GM10248 (cell line): ENCODE results near the gene PAPPA2.

Experiments used
- CTCF ChIA-PET: fragments of 300-600 bp; sonication (Branson Sonifier 250); formaldehyde crosslinking; extraction: SDS; loops from one replicate; lab custom pipeline; 2021; ENCODE audit warnings: antibody characterized with exemption; lab: Yijun Ruan, JAX
- POLR2A ChIA-PET: fragments of 350-650 bp; sonication (Branson Sonifier 250); formaldehyde crosslinking; extraction: SDS; loops from one replicate; lab custom pipeline; 2020; ENCODE audit warnings: antibody characterized with exemption; lab: Yijun Ruan, JAX
- DNase-seq: peaks from one replicate; pipeline ENCODE4 v3.0.0; 2012; ENCODE audit errors: extremely low spot score
- CTCF ChIP-seq: IDR thresholded peaks from 2 replicates; pipeline ENCODE4 v1.5.1; 2012; ENCODE audit warnings: mild to moderate bottlenecking, low read depth; ENCODE audit errors: extremely low read depth, missing control alignments, control extremely low read depth

Gene PAPPA2

GRCh38 chr1:176878750-176879536 lies 416.0 kb downstream of the PAPPA2 start:
- CTCF ChIA-PET, result interaction anchor here (1.0 to 2.7 kb wide), 6 partner anchors 8 to 319 kb away, joined by 3 to 17 read pairs (median 8); no protein-coding TSS in a partner anchor
- no peak for TF ChIP-seq CTCF
- POLR2A ChIA-PET, result no interaction called here
- DNase-seq, result no peak

GRCh38 chr1:176879784-176880620 lies 417.0 kb downstream of the PAPPA2 start:
- CTCF ChIA-PET, result interaction anchor here (0.8 to 2.7 kb wide), 12 partner anchors 9 to 1728 kb away, joined by 3 to 17 read pairs (median 5); no protein-coding TSS in a partner anchor
- TF ChIP-seq CTCF, result no peak
- DNase-seq, result no peak
- POLR2A ChIA-PET, result no interaction called here

GRCh38 chr1:176880955-176881595 lies 418.1 kb downstream of the PAPPA2 start:
- POLR2A ChIA-PET, result no interaction called here
- peak; percentile 63 for DNase-seq
- TF ChIP-seq CTCF, result peak; percentile 80
- CTCF ChIA-PET, result interaction anchor here (0.8 to 2.7 kb wide), 11 partner anchors 10 to 1729 kb away, joined by 3 to 17 read pairs (median 5); no protein-coding TSS in a partner anchor

- no peak for DNase-seq
- CTCF ChIA-PET, result interaction anchor here (1.5 to 1.9 kb wide), 3 partner anchors 14 to 1730 kb away, joined by 3 to 7 read pairs (median 5); no protein-coding TSS in a partner anchor
- POLR2A ChIA-PET, result no interaction called here
- no peak for TF ChIP-seq CTCF
These were observed 421.3 kb downstream of the PAPPA2 start for GRCh38 chr1:176884286-176884685.

- DNase-seq, result no peak
- ChIA-PET CTCF (interaction anchor here (1.8 kb wide), 1 partner anchor 14 kb away, joined by 7 read pairs; no protein-coding TSS in a partner anchor), POLR2A (no interaction called here)
- TF ChIP-seq CTCF, result no peak
These were observed 421.9 kb downstream of the PAPPA2 start for GRCh38 chr1:176884911-176885310.

- CTCF ChIA-PET, result interaction anchor here (1.8 kb wide), 1 partner anchor 13 kb away, joined by 7 read pairs; no protein-coding TSS in a partner anchor
- POLR2A ChIA-PET, result no interaction called here
- DNase-seq, result no peak
- no peak for TF ChIP-seq CTCF
These were observed 422.4 kb downstream of the PAPPA2 start for GRCh38 chr1:176885341-176885740.
